Ramos (cell line): ENCODE measurements around the gene GP5.

ENCODE experiments used
- in situ Hi-C: fragments of 300-500 bp; cut with MboI; formaldehyde crosslinking; loops from one replicate; pipeline ENCODE4 v1.14.3; 2022; ENCODE audit warnings: low sequenced_read_pairs; ENCODE audit not compliant: unreplicated experiment

GP5 gene

DNA sequence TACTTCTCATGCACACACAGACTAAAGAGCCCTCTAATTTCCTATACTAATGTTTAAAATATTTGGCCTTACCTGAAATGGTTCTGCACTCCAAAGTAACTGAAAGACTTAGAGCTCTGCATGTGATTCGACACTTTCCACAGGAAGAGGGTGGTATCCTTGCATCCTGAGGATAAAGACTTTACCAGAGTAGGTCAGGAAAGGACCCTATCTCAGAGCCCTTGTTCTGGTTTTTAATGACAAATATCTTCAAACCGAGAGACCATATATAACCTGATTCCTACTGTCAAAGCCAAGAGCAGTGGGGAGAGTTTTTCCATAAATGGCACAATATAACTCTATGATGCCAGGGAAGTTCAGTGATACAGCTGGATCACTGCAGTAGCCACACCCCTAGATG, at the start of gene GP5:
TSS of gene GP5 (minus strand) at position 101 of the 400 bp plus-strand sequence. CDS start 984 bp downstream, outside the sequence.
- in situ Hi-C loops, result no loop called here

DNA sequence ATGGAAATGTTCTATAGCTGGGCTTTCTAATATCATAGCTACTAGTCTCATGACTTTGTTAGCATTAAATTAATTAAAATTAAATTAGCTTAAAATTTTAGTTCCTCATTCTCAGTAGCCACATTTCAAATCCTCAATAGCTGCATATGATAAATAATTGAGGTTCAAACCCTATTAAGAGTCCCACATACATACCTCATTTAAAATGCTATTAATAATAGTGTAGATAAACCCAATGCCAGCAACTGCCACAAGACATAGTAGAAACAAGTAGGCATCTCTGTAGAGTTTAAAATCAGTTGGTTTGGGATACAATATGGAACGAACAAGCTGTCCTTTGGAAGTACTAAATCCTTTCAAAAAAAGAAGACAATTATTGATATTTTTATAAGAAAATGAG, 48.6 kb upstream of the GP5 start:
- in situ Hi-C loops, result no loop called here

- in situ Hi-C loops, result no loop called here
Observed at GRCh38 chr3:194447161-194447560, 48.1 kb upstream of the GP5 start.

GRCh38 chr3:194446754-194447153, 47.7 kb upstream of the GP5 start:
- in situ Hi-C loops, result no loop called here

DNA sequence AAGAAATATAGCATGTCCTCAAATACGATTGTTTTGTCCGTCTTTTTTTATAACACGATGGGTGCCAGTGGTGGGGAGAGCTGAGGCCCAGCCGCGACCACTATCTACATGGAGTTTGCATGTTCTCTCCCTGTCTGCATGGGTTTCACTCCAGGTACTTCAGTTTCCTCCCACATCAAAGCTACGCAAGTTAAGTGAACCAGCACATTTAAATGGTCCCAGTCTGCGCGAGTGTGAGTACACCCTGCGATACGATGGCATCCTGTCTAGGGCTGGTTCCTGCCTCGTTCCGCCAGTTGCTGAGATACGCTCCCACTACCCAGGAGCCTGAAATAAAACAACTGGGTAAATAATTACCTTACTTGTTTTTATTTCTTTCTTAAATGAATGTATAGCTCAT, 47.1 kb upstream of the GP5 start:
- in situ Hi-C loops, result no loop called here

DNA sequence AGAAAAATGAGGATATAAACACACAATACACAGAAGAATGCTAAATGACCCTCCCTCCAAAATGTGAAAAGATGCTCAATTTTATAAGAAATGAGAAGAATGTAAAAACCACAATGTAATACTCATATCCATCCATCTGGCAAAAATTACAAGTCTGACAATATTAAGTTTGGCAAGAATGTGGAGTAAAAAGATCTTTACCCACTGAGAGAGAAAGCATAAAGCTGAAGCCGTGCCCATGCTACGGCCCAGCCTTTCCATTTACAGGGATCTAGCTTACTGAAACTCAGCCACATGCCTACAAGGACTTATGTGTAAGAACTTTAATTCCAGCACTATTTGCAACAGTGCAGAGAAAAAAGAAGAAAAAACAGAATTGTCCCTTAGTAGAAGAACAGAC, 44.8 kb upstream of the GP5 start:
- in situ Hi-C loops, result no loop called here

- in situ Hi-C loops, result no loop called here
Observed at GRCh38 chr3:194440756-194441155, 41.7 kb upstream of the GP5 start.

GRCh38 chr3:194439881-194440550, 41.0 kb upstream of the GP5 start:
- in situ Hi-C loops, result no loop called here

- in situ Hi-C loops, result no loop called here
Observed at GRCh38 chr3:194434503-194434902, 35.4 kb upstream of the GP5 start.

DNA sequence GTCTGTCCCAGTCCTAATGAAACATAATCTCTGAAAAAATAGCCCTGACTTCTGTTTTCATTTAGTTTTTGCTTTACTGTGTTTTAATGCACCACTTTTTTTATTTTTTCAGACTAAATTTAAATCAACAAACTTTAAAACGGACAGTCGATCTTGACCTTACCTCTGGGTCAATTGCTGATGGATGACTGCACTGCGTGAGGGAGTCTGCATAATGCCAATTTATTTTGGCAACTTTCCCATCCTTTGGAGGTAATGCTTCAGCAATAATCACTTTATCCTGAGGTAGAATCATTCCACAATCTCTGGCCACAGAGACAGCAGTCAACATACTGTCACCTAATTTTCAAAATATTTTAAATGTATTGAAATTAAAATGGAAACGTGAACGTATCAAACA, 32.5 kb upstream of the GP5 start:
- in situ Hi-C loops, result no loop called here

- in situ Hi-C loops, result no loop called here
Observed at GRCh38 chr3:194425399-194425798, 26.3 kb upstream of the GP5 start.

- in situ Hi-C loops, result no loop called here
Observed at GRCh38 chr3:194424953-194425352, 25.9 kb upstream of the GP5 start.

DNA sequence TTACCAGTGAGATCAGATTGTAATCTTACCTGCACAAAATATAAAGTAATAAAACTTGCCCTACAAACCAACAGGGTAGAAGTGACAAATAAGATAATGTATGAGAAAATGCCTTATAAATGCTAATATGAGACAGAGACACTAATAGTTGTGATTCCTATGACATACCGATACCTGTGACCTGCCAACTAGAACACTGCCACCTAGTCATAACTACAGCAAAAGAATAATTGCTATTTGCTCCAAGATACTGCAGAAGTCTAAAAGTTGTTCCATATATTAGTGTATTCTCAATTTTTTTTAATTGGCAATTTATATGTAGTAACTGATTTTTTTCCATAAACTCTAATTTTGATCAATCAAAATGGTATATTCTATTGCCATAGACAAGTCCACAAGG, 25.3 kb upstream of the GP5 start:
- in situ Hi-C loops, result no loop called here

GRCh38 chr3:194423317-194423716, 24.3 kb upstream of the GP5 start:
- in situ Hi-C loops, result no loop called here

DNA sequence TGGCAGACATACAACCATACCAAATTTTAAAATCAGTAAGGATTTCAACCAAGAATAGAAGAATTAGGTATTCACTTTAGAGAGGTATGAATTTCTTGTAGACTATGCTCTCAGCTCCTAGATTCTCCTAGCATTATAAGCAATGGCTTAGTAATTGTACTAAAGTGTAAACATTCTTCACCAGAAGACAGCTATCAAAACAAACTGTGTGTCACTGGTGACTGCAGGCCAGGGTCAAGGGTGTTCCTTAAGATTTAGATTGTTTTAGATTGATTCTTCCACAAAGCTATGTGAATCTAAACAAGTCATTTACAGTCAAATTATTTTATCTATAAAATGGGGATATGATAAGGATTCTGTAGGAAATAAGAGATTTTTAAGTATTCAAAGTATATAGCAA, 23.1 kb upstream of the GP5 start:
- in situ Hi-C loops, result no loop called here

DNA sequence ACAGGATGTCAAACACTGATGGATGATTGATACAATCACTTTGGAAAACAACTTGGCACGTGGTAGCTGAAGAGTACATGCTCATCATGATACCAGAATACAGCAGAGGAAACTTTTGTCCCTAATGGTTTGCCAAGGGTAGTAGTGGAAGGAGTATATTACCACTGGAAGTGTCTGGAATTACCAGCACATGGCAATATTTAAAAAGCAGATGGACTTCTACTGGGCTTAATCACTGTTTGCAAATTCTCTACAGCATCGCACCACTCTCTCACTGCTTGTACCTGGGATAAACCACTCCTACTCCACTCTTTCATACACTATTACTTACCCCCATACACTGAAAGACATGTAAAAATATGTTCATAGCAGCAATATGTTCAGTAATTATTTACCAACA, 19.6 kb upstream of the GP5 start:
- in situ Hi-C loops, result no loop called here

- in situ Hi-C loops, result no loop called here
Observed at GRCh38 chr3:194407423-194407822, 8.4 kb upstream of the GP5 start.

GRCh38 chr3:194405766-194406165, 6.7 kb upstream of the GP5 start:
- in situ Hi-C loops, result no loop called here

DNA sequence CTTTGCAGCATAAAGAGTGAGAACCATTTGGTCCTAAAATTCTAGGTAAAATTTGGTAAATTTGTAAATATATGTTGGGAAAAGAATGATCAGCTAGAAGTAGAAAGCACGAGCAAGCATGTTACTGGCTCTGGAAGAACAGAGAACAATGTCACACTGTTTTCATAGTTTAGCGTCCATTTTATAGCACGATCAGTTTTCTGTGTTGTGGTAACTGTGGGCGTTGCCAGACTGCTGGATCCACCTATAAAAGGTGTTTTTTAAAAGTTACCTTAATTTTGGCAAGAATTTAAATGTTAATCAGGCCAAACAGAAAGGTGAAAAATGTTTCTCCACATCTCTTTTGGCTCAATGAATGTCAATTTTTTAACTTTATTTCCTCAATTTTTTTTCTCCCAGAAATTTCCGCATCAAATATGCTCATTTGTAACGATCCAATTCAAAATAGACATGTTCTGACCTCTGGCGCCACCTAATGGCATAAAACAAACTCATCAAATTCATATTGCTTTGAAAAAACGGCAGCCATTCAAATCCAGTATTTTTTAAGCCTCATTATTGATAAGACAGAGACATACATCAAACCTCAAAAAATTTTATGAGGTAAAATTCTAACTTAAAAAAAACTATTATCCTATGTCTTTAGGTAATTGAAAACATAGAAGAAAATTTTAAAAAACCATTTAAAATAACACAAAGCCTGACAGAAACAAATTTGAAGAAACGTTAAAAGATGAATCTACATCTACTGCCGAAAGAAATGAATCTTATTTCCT, 5.5 kb upstream of the GP5 start:
- in situ Hi-C loops, result no loop called here

GRCh38 chr3:194401868-194402329, 2.8 kb upstream of the GP5 start:
- in situ Hi-C loops, result no loop called here

GRCh38 chr3:194401346-194401745, 2.3 kb upstream of the GP5 start:
- in situ Hi-C loops, result no loop called here

DNA sequence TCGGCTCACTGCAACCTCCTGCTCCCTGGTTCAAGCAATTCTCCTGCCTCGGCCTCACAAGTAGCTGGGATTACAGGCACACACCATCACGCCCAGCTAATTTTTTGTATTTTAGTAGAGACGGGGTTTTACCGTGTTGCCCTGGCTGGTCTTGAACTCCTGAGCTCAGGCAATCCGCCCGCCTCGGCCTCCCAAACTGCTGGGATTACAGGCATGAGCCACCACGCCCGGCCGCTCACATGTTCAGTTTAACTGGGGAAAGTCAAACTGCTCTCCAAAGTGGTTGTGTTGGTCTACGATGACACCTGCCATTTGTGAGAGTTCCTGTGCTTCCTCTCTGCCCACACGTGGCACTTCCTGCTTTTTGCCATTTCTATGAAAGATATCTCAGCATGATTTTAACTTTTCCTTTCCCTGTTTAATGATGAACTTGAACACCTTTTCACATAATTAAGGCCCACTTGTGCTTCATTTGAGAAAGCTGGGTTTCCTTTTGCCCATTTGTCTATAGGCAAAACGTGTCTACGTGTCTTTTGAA, 877 bp upstream of the GP5 start:
- in situ Hi-C loops, result no loop called here
